ENCODE data around the gene LSM6. TPM values are rescaled to one million over a fixed set of nuclear protein-coding genes. Genes with fewer than 3 reads are reported as not detected.

The LSM6 gene
- total RNA-seq, 1 experiment from 2014 or later = 51.4 TPM

DNA sequence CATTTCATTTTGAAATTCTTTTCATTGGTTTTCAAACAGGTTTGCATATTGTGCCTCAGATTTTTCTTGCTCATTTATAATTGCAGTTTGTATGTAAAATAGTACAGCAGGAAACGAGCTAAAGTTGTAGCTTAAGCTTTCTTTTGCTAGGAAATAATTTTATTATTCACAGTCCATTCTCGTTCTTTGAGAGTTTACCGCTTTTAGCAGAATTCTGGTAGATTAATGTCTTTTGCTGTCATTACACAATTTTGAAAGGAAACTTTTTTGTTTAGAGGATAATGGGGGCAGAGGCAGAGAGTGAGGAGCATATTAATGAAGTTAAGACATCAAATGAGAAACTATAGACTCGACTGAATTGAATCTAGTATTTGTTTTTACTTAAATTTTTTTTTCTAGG lies 10.5 kb downstream of the LSM6 start:
- DNase-seq (ENCODE audit: low read depth) = no peak

GRCh38 chr4:146186596-146186995 lies 11.1 kb downstream of the LSM6 start:
- no peak for DNase-seq (ENCODE audit: low read depth)

- no peak for DNase-seq (ENCODE audit: low read depth)
Measured at GRCh38 chr4:146190456-146190855, 14.9 kb downstream of the LSM6 start.

GRCh38 chr4:146191766-146192458 lies 16.4 kb downstream of the LSM6 start:
- DNase-seq (ENCODE audit: low read depth) = no peak

DNA sequence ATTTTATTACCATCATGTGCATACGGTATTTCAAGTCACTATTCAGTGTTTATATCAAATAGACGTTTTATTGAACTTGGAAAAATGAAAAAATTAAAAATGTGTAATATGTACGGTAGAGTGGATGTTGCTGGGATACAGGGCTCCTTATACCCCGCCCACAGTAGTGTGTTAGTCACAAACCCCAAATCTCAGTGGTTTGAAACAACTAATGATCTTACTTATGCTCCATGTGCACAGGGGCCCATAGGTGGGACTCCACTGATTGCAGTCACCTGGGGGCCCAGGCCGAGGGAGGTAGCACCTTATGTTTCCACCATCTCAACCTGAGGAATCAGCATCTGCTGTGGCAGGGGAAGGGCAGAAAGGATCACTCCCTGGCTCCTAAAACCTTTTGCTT lies 18.1 kb downstream of the LSM6 start:
- no peak for DNase-seq (ENCODE audit: low read depth)

DNA sequence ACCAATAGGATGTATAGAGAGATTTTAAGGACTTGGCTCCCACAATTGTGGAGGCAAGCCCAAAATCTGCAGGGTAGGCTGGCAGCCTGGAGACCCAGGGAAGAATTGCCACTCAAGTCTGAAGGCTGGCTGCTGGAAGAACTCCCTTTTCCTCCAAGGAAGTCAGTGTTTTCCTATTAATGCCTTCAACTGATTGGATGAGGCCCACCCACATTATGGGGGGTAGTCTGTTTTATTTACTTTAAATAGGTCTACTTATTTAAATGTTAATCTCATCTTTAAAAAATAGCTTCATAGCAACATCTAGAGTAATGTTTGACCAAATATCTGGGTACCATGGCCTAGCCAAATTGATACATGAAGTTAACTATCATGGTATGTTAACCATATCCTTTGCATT lies 18.7 kb downstream of the LSM6 start:
- no peak for DNase-seq (ENCODE audit: low read depth)

GRCh38 chr4:146202665-146203064 lies 27.1 kb downstream of the LSM6 start:
- DNase-seq (ENCODE audit: low read depth) = no peak

- DNase-seq (ENCODE audit: low read depth) = no peak
Measured at GRCh38 chr4:146207410-146207809, 31.9 kb downstream of the LSM6 start.

DNA sequence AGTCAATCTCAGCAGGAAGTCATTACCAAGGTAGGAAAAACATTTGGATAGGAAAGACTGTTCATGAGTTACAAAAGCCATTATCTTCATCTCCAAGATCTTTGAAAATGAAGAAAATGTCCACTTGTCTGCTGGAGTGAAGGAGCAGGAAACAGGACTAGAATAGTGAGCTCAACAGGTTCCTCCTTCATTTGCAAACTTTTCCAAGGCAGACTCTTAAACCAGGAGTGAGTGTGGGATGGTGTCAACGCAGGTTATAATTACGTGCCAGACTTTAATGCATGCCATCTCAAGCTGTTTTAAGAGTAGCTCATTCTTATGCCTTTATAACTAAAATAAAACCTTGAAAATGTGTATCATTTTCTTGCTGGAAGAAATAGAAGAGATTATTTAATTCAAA lies 35.4 kb downstream of the LSM6 start:
- DNase-seq (ENCODE audit: low read depth) = no peak

DNA sequence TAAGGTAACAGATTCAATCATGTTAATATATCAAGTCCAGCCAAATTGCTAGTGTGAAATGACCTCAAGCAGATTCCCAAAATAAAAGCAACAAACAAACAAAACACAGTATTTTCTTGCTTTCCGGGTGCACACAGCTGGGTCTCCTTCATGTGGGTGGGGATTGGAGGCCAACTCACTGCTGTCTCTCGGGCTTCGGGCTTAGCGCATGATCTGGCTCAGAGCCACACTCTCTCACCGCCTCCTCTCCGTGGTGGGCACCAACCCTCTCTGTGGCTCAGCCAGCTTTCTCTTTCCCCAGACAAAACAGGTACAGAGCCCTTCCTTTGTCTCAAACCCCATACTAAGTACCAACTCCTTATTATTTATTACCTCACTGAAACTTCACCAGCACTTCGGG lies 35.9 kb downstream of the LSM6 start:
- DNase-seq (ENCODE audit: low read depth) = no peak

GRCh38 chr4:146212781-146213180 lies 37.3 kb downstream of the LSM6 start:
- peak; percentile 33 for DNase-seq (ENCODE audit: low read depth)

GRCh38 chr4:146214238-146214637 lies 38.7 kb downstream of the LSM6 start, which contains the start of gene REELD1:
Gene REELD1, plus strand, starts transcription at chr4:146214538. Its CDS starts 2,415 bp downstream, at chr4:146216953.
- DNase-seq (ENCODE audit: low read depth) = no peak

- DNase-seq (ENCODE audit: low read depth) = peak; percentile 79
Measured at GRCh38 chr4:146222313-146222712, 46.8 kb downstream of the LSM6 start.

DNA sequence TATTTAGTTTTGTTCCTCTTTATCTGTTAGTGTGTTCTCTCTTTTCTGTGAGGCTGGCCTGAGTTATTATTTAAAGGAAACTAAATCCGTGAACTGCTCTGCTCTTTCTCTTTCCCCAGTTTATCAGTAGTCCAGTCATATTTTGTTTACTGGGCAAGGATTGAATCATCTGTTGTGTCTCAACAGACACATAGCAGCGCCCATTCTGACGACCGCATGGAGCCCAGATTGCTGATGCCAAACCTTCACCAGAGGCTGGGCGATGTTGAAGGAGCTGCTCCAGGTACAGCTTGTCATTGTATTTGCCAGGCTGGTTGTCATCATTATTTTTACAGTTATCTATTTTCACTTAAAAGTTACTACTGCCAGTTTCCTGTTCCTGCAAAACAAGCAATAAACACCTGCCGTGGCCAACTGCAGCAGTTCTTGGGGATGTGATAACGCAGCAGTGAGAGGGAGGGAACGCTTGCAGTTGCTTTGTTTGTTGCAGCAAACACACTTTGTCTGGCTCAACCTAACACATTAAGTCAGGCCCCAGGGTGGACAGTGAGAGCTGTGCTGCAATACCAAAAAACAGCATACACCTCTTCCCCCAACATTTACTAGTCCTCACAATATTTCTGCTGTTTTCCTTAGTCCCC lies 48.9 kb downstream of the LSM6 start:
- DNase-seq (ENCODE audit: low read depth) = peak; percentile 9

DNA sequence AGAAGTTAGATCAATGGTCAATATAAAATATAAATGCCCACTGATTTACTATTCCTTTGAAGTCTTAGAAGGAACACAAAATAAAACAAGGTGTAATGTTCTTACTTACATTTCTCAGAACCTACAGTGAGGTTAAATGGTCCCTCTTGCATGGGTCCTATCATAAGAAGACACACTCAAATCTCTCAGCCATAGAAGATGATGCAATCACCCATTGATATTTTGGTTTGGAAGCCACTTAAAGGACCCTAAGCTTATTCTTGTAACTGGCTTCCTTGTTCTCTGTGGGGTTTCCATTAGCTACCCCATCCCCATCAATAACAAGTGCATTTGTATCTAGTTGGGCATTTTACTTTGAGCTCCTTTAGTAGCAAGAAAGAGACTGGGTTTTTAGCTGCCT lies 53.9 kb downstream of the LSM6 start:
- DNase-seq (ENCODE audit: low read depth) = no peak

GRCh38 chr4:146232131-146232722 lies 56.7 kb downstream of the LSM6 start:
- peak; percentile 59 for DNase-seq (ENCODE audit: low read depth)

GRCh38 chr4:146235654-146236177 lies 60.2 kb downstream of the LSM6 start:
- peak; percentile 55 for DNase-seq (ENCODE audit: low read depth)

DNA sequence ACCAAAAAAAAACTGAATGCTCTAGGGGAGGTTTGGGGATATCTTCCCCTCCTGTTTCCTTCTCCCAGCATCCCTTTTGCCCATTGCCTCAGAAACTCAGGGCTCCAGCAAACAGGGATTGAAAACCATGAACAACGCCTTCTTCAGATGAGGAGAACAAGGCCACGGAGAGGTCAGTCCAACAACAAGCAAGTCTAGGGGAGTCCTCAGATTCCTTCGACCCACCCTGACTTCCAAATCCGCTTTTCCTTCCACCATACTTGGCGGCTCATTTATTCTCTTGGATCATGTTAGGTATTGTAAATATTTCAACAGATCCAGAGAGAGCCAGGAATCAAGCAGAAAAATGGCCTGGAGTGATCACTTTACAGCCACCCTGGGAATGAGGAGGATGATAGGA lies 60.7 kb downstream of the LSM6 start:
- no peak for DNase-seq (ENCODE audit: low read depth)

- no peak for DNase-seq (ENCODE audit: low read depth)
Measured at GRCh38 chr4:146237092-146237491, 61.6 kb downstream of the LSM6 start.

DNA sequence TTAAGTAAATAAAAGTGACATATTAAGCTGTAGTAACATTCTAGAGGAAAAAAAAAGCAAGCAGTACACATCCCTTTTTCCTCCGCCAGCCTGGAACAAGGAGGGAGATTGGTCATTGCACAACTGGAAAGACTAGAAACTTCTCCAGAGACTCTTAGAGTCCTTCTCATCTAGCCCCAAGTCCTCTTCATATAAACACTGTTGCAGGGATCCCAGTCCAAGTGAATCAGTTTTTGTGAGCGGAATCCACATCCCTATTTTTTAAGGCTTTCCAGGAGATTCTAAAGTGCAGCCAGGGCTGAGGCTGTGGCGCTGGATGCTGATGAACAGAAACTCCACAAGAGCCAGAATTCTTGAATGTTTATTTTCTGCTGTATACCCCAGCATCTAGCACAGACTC lies 62.6 kb downstream of the LSM6 start:
- no peak for DNase-seq (ENCODE audit: low read depth)

Data from RPMI7951 (cell line).